GM21723 (cell line): ENCODE measurements around the gene NRN1L.
"Not testable (repeated sequence)": the region's sequence is repeated elsewhere in the genome, so short reads cannot be mapped to it uniquely, and the experiment has no call there.

Experiments
- ATAC-seq: cut with Tn5 transposase; IDR thresholded peaks from one replicate; pipeline ENCODE4 v1.9.1; 2021; ENCODE audit warnings: mild to moderate bottlenecking, moderate library complexity; ENCODE audit not compliant: unreplicated experiment

Gene NRN1L

DNA sequence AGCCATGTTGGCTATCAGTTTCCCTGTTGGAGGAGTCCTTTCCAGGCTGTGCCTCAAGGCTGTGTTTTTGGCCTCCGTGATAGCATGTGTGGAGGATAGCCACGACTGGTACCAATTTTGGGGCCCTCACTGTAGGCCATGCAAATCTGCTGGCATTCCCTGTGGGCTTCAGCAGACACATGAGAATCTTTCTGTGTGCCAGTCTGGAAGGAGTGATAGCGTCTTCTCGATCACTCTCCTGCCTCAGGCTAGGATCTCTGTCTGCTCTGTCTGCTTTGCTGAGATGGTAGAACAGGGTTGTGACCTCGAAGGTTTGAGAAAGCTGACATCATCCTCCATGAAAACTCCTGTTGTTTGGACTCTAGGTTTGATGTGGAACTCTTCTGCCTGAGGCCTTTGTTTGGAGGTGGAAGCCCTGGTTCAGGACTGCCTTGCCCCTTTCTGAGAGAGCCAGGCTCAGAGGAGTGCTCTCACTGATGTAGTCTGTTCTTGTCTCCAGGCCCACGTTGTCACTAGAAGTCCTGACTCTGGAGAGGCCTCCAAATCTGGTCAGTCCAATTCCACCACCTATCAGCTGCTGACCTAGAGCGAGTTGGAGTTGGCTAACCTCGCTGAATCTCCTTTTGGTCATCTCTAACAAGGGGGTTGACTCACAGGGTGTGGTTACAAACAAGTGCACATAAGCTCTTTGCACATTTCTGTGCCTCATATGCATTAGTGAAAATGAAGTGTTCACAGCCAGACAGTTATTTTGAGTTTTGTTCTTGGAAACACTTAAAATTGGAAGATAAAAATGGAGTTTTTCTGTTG is 23.9 kb upstream of the NRN1L start:
- no peak for ATAC-seq

DNA sequence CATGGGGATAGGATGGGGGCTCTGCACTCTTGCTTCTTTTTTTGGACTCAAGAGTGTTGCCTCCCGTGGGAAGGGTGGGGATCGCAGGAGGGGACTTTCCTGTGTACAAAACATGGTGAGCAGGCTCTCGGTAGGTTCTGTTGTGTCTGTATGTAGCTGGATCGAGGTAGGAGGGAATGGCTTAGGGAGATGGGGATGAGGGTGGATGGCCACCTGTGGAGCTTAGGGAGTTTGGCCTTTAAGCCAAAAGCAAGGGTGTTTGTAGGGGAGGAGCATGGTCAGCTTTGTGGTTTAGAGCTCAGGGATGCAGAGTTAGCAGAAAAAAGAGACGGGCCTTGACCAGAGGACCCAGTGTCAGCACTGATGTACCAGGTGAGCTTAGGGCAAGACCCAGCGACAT is 22.8 kb upstream of the NRN1L start:
- ATAC-seq: no peak

DNA sequence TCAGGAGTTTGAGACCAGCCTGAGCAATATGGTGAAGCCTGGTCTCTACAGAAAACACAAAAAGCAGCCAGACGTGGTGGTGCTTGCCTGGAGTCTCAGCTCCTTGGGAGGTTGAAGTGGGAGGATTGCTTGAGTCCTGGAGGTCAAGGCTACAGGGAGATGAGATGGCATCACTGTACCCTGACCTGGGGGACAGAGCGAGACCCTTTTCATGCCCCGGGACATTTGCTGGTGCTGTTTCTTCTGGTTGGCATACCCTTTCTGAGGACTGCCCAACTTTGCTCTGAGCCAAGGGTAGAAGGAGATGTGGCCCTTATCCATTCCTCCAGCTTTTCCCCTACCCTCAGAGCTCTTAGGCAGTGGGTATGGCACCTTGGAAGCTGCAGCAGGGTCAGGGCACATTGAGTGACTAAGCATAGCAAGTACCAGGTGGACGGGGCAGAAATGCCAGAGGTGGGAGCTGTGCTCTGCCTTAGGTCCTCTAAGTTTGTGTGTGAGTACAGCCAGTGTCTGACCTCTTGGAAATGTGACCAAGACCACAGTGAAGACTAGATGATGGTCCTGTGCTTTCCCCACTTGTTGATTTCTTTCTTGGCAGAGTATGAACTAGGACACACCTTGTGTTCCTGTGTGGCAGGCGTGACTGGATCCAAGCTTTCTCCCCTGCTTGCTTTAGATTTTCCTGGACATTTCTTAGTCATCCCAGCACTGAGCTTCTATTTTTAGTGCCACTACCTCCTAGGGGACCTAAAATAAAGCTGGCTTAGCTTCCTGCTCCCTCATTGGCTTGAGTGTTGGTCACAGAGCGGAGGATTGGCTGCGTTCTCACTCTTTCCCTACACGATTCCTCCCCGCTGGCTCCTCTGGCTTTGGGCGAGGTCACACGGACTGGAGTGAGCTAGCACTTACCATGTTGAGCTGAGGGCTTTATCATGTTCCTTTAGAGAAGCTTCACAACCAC is 21.8 kb upstream of the NRN1L start:
- ATAC-seq: no peak

DNA sequence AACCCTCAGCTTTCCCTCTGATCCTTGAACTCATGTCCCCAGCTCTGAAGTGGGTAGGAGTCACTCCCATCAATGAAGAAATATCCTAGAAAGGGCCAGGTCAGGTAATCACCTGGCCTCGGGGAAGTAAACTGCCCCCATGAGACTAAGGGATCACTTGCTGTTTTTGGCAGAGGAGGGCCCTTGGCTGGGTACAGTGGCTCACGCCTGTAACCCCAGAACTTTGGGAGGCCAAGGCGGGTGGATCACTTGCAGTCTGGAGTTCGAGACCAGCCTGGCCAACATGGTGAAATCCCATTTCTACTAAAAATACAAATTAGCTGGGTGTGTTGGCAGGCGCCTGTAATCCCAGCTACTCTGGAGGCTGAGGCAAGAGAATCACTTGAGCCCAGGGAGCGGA is 20.6 kb upstream of the NRN1L start:
- not testable (repeated sequence) for ATAC-seq

DNA sequence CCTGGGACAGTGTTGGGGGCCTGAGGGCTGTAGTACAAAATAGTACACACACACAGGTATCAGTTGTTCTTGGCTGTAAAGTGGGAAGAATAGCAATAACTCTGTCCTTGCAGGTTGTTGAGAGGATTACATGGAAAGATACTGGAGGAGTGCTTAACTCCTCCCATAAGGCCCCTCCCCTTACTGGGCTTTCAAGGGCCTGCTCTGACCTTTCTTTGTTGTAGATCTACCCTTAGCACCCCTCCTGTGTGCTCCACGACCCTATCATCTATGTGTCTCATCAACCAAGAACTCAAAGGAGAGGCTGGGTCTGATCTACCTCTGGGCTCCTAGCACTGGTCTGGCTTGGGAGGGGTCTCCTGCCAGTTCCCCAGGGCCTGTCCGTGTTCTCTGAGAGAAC is 20.1 kb upstream of the NRN1L start:
- ATAC-seq: no peak

DNA sequence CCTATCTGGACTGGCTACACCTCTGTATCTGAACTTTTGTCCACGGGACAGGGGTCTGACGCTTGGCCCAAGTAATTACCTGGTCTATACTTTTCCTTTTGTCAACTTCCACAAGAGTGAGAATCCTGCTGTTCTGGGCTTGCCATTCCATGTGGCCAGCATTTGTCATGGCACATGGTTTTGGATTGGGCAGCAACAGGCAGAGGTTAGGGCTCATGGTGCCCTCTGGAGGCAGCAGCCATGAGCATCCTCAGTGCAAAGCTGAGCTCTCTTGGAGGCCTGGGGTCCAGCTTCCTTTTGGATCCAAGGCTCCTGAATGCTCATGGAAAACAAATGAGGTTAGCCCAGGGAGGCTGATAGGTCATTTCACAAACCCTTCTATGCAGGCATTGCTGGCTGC is 19.4 kb upstream of the NRN1L start:
- no peak for ATAC-seq

DNA sequence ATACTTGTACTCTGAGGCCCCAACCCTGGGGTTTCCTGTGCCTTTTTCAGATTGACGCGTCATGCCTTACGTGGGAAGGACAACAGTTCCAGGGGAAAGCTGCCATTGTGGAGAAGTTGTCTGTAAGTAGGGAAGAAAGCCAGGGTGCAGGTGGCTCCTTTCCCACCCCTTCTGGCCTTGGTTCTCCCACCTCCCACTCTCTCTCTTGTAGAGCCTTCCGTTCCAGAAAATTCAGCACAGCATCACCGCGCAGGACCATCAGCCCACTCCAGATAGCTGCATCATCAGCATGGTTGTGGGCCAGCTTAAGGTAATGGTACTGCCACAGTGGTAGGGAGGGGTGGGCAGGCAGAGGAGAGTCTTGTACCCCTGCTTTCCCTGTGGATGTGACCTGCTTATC is 16.4 kb upstream of the NRN1L start:
- no peak for ATAC-seq

DNA sequence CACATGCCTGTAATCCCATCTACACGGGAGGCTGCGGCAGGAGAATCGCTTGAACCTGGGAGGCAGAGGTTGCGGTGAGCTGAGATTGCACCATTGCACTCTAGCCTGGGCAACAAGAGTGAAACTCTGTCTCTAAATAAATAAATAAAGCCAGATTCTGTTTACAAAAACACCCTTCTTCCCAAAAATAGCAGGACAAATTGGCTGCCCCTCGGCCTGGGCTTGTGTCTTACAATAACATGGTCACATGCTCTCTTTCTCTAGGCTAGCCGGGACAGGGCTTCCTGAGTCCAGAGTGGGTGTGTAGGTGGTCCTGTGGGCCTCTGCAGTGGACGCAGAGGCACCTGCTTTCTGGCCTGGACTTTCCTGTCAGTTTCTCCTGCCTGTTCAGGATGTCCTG is 15.0 kb upstream of the NRN1L start:
- no peak for ATAC-seq

DNA sequence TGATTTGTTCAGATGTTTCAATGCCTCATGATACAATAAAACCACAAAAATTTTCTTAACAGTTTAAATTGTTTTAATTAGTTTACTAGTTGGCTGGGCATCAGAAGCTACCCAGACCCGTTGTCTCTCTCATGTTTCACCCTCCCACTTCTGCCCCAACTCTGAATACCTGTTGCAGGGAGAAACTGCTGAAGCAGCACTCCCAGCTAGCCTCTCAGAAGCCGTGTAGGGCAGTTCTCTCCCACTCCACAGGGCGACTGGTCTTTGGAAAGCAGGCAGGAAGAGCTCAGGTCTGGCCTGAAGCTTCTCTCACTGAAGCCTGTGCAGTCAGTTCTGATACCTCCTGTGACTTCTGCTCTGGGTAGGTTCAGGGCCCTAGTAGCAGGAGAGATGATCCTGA is 13.4 kb upstream of the NRN1L start:
- no peak for ATAC-seq

DNA sequence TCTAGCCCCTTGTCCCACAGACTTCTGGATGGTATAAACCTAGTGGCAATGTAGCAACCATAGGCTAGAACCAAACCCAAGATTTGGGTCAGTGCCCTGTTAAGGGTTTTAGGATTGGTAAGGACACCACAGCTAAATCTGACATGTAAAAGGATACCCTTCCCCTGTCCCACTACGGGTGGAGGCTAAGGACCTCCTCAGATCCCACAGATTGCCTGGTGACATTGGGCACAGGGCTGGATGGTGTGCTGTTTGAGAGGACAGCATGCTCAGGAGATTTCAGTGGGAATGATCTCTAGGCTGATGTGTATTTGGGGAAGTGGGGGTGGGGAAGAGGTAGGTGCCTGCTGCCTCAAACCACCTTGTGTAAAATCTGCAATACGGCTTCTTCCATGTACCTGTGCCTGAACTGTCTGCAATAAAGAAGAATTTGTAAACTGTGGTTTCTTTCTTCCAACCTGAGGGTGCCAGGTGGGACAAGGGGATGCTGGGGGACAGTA is 12.5 kb upstream of the NRN1L start:
- ATAC-seq: no peak

DNA sequence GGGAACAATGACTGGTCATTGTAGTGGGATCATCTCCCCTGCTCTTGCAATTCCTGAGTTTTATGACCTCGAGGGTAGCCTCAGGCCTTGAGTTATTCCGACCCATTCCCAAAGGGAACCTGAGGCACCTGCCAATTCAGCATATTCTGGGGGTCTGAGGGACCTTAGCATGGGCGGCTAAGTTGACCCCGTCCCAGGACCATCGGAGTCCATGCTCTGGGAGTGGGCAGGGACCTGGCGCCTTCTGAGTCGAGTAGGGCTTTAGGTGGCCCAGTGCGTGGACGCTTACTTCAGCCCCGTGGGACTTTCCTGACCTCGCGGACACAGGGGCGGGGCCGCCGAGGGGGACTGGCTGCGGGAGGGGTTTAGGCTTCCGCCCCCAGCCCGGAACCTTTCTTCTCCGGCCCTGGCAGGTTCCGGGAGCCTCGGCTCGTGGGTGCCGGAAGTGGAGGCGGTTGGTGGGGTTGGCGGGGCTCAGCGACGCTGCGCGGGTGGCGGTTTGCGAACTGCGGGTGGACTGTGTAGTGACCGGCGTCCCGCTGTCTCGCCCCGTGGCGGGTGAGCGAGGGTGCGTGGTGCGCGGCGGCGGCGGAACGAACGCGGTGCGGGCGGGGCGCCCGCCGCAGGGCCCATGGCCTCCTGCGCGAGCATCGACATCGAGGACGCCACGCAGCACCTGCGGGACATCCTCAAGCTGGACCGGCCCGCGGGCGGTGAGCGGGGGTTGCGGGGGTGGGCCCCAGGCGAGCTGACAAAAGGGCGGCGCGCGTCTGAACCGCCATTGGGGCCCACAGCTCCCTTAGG is 11.9 kb upstream of the NRN1L start, which contains the start of gene EDC4:
Gene EDC4, plus strand, starts transcription at position 422 of the 804 bp plus-strand sequence. Its CDS starts 210 bp downstream, at position 632.
- peak; percentile 68 for ATAC-seq

DNA sequence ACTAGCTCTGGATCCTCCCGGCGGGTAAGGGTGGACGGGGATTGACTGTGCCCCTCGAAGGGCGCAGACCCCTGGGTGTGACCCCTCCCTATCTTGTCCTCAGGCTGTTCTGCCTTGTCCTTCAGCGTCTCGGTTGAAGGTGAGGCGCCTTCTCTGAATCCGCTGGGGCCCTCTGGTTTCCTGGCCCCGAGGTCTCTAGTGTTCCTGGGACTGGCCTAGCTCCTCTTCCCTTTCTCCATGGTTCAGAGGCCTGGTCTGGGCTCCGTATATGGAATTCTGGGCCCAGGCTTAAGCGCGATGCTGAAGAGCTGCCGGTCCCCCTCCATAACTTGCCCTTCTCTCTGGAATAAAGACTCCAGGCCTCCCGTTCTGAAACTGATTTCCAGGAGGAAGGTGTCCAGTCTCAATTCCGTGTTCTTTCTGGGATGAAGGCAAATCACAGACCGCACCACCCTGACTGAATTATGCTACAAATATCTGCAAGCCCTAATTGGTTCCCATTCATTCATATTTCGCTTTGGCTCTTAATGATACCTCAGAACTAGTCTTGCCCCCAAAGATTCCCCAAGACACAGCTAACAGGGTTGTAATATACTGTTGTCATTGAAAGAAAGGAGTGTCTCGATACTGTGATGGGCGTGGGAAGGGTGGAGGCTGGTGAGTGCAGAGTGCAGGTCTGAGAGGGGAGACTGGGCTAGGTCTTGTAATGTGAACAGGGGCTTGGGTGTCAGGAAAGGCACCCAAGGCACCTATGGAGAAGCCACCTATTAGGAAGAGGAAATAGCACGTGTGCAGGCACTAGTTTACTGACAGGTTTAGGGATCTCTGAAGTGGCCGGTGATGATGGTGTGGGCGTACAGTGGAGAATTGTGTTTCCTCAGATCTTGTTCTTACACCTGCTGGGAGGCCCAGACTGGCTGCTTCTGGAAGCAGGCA is 11.0 kb upstream of the NRN1L start:
- peak; percentile 13 for ATAC-seq

DNA sequence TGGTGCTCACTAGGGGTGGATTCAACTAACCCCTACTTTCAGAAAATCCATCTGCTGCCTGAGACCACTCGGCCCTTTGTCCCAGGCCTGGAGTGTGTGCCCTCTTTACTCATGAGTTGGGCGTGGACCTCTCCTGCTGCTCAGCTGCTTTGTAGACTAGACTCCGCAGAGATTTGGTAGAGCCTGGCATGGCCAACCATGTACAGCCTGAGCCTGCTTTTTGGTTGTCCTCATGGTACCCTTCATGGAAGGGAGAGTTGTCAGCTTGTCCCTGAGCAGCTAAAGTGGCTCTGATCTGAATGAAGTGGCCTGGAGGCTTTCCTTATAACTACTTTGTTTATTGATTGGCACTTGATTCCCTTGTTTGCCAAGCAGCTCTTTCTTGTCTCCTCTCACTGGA is 10.3 kb upstream of the NRN1L start:
- no peak for ATAC-seq

DNA sequence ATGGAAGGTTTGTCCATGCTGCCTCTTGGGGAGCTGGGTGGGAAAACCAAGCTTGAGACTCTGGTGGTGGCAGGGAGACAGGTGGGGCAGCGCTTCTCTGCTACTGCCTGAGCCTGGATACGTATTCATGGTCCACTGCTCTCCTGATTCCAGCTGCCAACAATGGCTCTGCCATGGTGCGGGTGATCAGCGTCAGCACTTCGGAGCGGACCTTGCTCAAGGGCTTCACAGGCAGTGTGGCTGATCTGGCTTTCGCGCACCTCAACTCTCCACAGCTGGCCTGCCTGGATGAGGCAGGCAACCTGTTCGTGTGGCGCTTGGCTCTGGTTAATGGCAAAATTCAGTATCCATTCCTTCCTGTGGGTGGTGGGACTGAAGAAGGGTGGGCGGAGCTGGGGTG is 7.6 kb upstream of the NRN1L start:
- no peak for ATAC-seq

DNA sequence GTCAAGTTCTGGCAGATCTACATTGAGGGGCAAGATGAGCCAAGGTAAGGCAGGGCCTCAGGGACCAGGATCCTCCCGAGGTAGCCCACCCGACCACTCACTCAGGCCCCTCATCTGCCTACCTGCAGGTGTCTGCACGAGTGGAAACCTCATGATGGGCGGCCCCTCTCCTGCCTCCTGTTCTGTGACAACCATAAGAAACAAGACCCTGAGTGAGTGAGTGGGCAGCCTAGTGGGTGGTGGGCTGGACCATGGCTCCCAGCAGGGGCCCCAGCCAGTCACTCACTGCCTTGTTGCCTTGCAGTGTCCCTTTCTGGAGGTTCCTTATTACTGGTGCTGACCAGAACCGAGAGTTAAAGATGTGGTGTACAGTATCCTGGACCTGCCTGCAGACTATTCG is 6.5 kb upstream of the NRN1L start:
- no peak for ATAC-seq

DNA sequence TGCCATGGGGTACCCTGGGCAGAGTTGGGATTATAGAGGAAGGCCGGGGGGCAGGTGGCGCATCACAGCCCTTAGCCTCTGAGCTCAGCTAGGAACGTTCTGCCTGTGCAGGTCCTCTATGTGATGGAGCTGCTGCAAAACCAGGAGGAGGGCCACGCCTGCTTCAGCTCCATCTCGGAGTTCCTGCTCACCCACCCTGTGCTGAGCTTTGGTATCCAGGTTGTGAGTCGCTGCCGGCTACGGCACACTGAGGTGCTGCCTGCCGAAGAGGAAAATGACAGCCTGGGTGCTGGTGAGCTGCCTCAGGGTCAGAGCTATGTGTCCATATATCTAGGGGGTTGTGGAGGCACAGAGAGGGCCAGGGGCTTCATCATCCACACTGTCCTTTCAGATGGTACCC is 5.8 kb upstream of the NRN1L start:
- no peak for ATAC-seq

DNA sequence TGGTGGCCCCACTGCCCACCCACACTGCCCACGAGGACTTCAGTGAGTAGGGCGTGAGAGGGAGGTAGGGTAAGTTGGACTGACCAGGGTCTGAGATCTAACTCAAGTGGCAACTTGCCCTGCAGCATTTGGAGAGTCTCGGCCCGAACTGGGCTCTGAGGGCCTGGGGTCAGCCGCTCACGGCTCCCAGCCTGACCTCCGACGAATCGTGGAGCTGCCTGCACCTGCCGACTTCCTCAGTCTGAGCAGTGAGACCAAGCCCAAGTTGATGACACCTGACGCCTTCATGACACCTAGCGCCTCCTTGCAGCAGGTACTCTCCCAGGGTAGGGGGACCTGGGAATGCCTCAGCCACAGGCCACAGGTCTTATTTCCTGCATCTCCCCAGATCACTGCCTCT is 5.2 kb upstream of the NRN1L start:
- ATAC-seq: no peak

DNA sequence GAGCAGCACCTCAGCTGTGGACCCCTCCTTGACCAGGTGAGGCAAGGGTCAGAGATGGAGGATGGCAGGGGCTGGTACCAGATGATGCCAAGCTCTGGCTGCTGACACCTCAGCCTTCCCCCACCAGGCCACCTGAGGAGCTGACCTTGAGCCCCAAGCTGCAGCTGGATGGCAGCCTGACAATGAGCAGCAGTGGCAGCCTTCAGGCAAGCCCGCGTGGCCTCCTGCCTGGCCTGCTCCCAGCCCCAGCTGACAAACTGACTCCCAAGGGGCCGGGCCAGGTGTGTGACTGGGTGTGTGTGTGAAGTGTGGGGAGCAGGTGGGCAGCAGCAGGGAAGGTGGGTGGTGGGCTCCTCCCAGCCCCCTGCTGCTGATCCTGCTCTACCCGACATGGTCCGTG is 4.7 kb upstream of the NRN1L start:
- no peak for ATAC-seq

DNA sequence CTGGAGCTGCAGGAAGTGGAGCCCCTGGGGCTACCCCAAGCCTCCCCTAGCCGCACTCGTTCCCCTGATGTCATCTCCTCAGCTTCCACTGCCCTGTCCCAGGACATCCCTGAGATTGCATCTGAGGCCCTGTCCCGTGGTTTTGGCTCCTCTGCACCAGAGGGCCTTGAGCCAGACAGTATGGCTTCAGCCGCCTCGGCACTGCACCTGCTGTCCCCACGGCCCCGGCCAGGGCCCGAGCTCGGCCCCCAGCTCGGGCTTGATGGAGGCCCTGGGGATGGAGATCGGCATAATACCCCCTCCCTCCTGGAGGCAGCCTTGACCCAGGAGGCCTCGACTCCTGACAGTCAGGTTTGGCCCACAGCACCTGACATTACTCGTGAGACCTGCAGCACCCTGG is 4.1 kb upstream of the NRN1L start:
- ATAC-seq: no peak

DNA sequence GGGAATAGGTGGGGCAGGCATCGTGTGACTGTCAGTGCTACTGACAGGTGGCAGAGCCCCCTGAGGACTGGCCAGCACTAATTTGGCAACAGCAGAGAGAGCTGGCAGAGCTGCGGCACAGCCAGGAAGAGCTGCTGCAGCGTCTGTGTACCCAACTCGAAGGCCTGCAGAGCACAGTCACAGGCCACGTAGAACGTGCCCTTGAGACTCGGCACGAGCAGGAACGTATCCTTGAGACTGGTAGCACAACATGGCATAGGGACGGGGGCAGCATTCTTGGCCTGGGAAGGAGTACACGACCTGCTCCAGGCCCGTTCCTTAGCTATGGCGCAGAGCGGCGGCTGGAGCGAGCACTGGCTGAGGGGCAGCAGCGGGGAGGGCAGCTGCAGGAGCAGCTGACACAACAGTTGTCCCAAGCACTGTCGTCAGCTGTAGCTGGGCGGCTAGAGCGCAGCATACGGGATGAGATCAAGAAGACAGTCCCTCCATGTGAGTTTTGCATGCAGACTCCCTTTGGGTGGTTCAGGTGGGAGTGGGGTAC is 3.0 kb upstream of the NRN1L start:
- ATAC-seq: no peak
